ENCODE data around the gene GRIA4.

DNA sequence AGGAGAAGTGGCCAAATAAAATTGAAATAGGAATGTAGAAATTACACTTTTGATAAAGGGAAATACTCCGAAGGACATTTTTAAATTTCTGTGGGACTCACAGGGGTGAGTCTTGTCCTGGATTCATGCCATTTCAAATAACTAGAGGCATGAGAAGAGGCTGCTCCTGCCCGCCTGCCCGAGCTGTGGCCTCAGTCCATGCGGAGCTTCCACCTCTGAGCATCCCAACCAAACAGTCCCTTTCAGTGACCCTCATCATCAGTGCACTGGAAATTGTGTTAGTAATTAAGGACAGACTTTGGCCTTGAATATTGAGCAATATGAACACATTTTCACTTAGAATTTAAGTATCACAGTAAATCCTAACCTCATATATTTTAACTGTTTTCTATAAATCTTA, 25.6 kb downstream of the GRIA4 start:
- TF ChIP-seq TAF1 (IDR thresholded peaks at IDR 0.05; ENCODE audit: borderline replicate concordance, insufficient read depth, low read length) = no peak
- TF ChIP-seq, protein P1, sequence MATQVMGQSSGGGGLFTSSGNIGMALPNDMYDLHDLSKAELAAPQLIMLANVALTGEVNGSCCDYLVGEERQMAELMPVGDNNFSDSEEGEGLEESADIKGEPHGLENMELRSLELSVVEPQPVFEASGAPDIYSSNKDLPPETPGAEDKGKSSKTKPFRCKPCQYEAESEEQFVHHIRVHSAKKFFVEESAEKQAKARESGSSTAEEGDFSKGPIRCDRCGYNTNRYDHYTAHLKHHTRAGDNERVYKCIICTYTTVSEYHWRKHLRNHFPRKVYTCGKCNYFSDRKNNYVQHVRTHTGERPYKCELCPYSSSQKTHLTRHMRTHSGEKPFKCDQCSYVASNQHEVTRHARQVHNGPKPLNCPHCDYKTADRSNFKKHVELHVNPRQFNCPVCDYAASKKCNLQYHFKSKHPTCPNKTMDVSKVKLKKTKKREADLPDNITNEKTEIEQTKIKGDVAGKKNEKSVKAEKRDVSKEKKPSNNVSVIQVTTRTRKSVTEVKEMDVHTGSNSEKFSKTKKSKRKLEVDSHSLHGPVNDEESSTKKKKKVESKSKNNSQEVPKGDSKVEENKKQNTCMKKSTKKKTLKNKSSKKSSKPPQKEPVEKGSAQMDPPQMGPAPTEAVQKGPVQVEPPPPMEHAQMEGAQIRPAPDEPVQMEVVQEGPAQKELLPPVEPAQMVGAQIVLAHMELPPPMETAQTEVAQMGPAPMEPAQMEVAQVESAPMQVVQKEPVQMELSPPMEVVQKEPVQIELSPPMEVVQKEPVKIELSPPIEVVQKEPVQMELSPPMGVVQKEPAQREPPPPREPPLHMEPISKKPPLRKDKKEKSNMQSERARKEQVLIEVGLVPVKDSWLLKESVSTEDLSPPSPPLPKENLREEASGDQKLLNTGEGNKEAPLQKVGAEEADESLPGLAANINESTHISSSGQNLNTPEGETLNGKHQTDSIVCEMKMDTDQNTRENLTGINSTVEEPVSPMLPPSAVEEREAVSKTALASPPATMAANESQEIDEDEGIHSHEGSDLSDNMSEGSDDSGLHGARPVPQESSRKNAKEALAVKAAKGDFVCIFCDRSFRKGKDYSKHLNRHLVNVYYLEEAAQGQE (IDR thresholded peaks at IDR 0.05; ENCODE audit: insufficient read depth in 1 of 2, low read depth in 2 of 2, low read length in 2 of 2) = no peak
- TF ChIP-seq POLR2AphosphoS5 (IDR thresholded peaks at IDR 0.05; ENCODE audit: low read depth, low read length) = no peak

All from PFSK-1 (cell line).